ENCODE data around the gene WWOX. TPM values are rescaled to one million over a fixed set of nuclear protein-coding genes. Genes with fewer than 3 reads are reported as not detected.

WWOX gene
- total and polyA plus RNA-seq, 2 of the 8 experiments (the other 6 are each of a cell fraction or from before 2014, with no cell fraction given): 5.4 to 16.7 TPM

- H4K5ac ChIP-seq (ENCODE audit: insufficient read length, low read depth, low read length): no peak overlapping the region
- no peak overlapping the region for H2BK5ac ChIP-seq (ENCODE audit: low read depth, low read length)
- no peak overlapping the region for H2AK5ac ChIP-seq (ENCODE audit: low read depth, low read length)
- H2BK120ac ChIP-seq (replicated peaks; ENCODE audit: low read depth, low read length): no peak overlapping the region
- H3K9ac ChIP-seq (replicated peaks in 1 of 4; ENCODE audit: extremely low read depth in 1 of 4, low read depth in 3 of 4, low read length in 3 of 4): no peak overlapping the region
- H3K79me2 ChIP-seq (ENCODE audit: control insufficient read depth in 1 of 2, insufficient read depth in 2 of 2, low read length in 2 of 2): no peaks in the 10 kb centered on the region
- H3K4me2 ChIP-seq (ENCODE audit: insufficient read depth in 1 of 2, low read depth in 2 of 2, low read length in 2 of 2): no peak overlapping the region
- no peak overlapping the region for H2BK15ac ChIP-seq (ENCODE audit: low read length)
- H2AFZ ChIP-seq (ENCODE audit: low read length): no peak overlapping the region
- no peak overlapping the region for H3K23ac ChIP-seq (ENCODE audit: insufficient read length)
- no peaks in the 10 kb centered on the region for H3K36me3 ChIP-seq (ENCODE audit: control insufficient read depth in 2 of 4, insufficient read depth in 4 of 4, low read length in 3 of 4)
- no peak overlapping the region for H4K8ac ChIP-seq (ENCODE audit: extremely low read depth, insufficient read depth, low read length)
- H3K4me1 ChIP-seq (replicated peaks in 1 of 4; ENCODE audit: control insufficient read depth in 3 of 4, insufficient read depth in 4 of 4, low read length in 3 of 4): no peaks in the 10 kb centered on the region
- H3K14ac ChIP-seq (ENCODE audit: insufficient read length): no peak overlapping the region
- DNase-seq (ENCODE audit: low read depth in 1 of 2, low spot score in 2 of 2): no peak
- H3K23me2 ChIP-seq (ENCODE audit: low read depth, low read length): no peaks in the 10 kb centered on the region
- H3K4ac ChIP-seq (replicated peaks; ENCODE audit: insufficient read length, low read depth, low read length): no peak overlapping the region
- no peak overlapping the region for H3K27ac ChIP-seq (ENCODE audit: low read depth, low read length)
- H3K79me1 ChIP-seq (ENCODE audit: low read depth, low read length): no peaks in the 10 kb centered on the region
- no peak overlapping the region for H2BK20ac ChIP-seq (ENCODE audit: low read length)
- H3K9me3 ChIP-seq (ENCODE audit: insufficient read depth in 2 of 2, low read depth in 1 of 2, low read length in 1 of 2): no peaks in the 10 kb centered on the region
- H2BK12ac ChIP-seq (ENCODE audit: low read depth, low read length): no peak overlapping the region
- H3K56ac ChIP-seq (replicated peaks; ENCODE audit: insufficient read length, low read depth, low read length): no peak overlapping the region
- CTCF ChIA-PET (ENCODE audit: partially characterized antibody): interaction anchor here (1.1 kb wide), 1 partner anchor 10 kb away, joined by 3 read pairs; no protein-coding TSS in a partner anchor
- no peak overlapping the region for H4K91ac ChIP-seq (replicated peaks; ENCODE audit: insufficient read length, low read length)
- H3K4me3 ChIP-seq (ENCODE audit: extremely low read depth in 1 of 4, insufficient read depth in 2 of 4, low read depth in 3 of 4, low read length in 4 of 4): no peak overlapping the region
- H3K27me3 ChIP-seq (replicated peaks in 1 of 4; ENCODE audit: control insufficient read depth in 3 of 4, extremely low read depth in 1 of 4, insufficient read depth in 3 of 4, low read length in 3 of 4): no peaks in the 10 kb centered on the region
- H3K18ac ChIP-seq (ENCODE audit: extremely low read depth, low read length): no peak overlapping the region
- WGBS, 2 experiments (ENCODE audit: extremely low coverage in 1 of 2, insufficient coverage in 1 of 2, insufficient read length in 1 of 2, insufficient replicate concordance in 2 of 2, low coverage in 1 of 2, low lambda C conversion rate in 2 of 2, missing lambda C conversion rate in 1 of 2): 100% methylated on average over 3 of the region's 3 CpGs; no CpG with 5 or more reads in 1 of the 2 experiments
- no peak for FAIRE-seq
- no peaks in the 10 kb centered on the region for H4K20me1 ChIP-seq (replicated peaks in 1 of 2; ENCODE audit: control insufficient read depth in 1 of 2, insufficient read depth in 2 of 2, low read length in 2 of 2)
- POLR2A ChIA-PET (ENCODE audit: partially characterized antibody): no interaction called here
- TF ChIP-seq JUN (IDR thresholded peaks at IDR 0.05; ENCODE audit: low read depth, low read length) (no peak), YY1 (IDR thresholded peaks at IDR 0.05; ENCODE audit: low read depth, low read length) (no peak), BRCA1 (IDR thresholded peaks at IDR 0.05; ENCODE audit: low read depth, low read length) (no peak)
- TF ChIP-seq, protein P1, sequence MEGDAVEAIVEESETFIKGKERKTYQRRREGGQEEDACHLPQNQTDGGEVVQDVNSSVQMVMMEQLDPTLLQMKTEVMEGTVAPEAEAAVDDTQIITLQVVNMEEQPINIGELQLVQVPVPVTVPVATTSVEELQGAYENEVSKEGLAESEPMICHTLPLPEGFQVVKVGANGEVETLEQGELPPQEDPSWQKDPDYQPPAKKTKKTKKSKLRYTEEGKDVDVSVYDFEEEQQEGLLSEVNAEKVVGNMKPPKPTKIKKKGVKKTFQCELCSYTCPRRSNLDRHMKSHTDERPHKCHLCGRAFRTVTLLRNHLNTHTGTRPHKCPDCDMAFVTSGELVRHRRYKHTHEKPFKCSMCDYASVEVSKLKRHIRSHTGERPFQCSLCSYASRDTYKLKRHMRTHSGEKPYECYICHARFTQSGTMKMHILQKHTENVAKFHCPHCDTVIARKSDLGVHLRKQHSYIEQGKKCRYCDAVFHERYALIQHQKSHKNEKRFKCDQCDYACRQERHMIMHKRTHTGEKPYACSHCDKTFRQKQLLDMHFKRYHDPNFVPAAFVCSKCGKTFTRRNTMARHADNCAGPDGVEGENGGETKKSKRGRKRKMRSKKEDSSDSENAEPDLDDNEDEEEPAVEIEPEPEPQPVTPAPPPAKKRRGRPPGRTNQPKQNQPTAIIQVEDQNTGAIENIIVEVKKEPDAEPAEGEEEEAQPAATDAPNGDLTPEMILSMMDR (IDR thresholded peaks at IDR 0.05; ENCODE audit: control extremely low read depth in 1 of 3, insufficient read depth in 1 of 3, low read depth in 1 of 3, low read length in 3 of 3): no peak
These were observed 248.6 kb downstream of the WWOX start for GRCh38 chr16:78348068-78348467.

All from H1 (cell line).